ENCODE results near the gene GPRASP1.
"Not testable (repeated sequence)": the region's sequence is repeated elsewhere in the genome, so short reads cannot be mapped to it uniquely, and the experiment has no call there.

GPRASP1 gene

GRCh38 chrX:102651242-102652011, at the start of gene GPRASP1:
Gene GPRASP1, plus strand, starts transcription at chrX:102651483. Its CDS starts 2,431 bp downstream, at chrX:102653914.
- peak; percentile 38 to 50 for DNase-seq

DNA sequence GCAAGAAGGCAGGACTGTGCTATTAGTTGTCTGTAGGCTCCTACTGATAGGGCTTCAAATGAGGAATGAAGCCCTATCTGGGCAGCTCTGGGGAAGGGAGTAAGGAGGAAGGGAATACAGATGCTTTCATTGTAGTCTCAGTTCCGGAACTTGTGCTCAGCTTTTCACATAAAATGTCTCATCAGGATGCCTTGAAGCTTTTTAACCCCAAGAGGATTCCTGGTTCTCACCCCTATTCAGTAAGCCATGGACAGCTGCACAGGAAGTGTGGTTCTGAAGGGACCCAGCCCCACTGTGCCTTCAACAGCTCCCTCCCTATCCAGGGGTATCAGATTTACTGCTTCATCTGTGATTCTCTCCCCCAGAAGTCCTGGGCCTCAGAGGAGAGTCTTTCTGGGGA, 47.0 kb upstream of the GPRASP1 start:
- DNase-seq: no peak

- DNase-seq: no peak
Measured at GRCh38 chrX:102606115-102606514, 45.2 kb upstream of the GPRASP1 start.

DNA sequence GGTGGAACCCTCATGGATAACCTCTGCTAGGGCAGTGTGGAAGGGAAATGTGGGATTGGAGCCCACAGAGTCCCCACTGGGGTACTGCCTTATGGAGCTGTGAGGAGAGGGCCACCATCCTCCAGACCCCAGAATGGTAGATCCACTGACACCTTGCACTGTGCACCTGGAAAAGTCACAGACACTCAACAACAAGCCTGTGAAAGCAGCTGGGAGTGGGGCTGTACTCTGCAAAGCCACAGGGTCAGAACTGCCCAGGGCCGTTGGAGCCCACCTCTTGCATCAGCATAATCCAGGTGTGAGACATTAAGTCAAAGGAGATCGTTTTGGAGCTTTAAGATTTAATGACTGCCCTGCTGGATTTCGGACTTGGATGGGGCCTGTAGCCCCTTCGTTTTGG, 40.4 kb upstream of the GPRASP1 start:
- no peak for DNase-seq

- no peak for DNase-seq
Measured at GRCh38 chrX:102624105-102624504, 27.2 kb upstream of the GPRASP1 start.

DNA sequence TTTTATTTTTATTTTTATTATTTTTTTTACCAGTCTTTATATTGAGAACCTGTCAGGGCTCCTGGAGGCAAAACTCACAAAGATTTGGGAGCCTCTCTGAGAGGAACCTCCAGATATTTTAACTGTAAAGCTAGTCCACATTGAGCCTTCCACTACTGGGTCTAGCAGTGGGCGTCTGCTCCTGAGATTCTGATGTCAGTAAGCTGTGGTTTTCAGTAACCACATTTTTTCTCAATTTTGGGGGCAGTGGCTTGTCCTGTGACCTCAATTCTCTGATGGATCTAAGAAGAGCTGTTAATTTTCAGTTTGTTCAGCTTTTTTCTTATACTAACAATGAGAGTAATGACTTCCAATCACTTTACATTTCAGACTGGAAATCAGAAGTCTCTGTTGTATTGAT, 23.6 kb upstream of the GPRASP1 start:
- DNase-seq: no peak

GRCh38 chrX:102637561-102637960, 13.7 kb upstream of the GPRASP1 start:
- no peak for DNase-seq

DNA sequence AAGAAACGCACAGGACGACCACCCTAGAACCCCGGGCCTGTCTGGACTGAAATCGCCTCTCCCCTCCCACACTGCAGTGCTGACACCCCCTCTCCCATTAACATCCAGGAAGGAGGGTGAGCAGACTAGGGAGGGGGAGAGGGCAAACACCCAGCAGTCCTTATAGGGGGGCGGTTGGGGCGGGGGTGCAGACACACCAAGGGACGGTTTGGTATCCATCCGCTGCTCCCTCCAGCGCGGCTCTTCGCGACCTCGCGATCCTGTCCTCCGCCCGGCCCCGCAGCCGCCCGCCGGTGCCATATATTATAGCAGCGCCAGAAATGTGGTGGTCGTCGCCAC, 411 bp upstream of the GPRASP1 start:
- no peak for DNase-seq

GRCh38 chrX:102652031-102652688, 877 bp downstream of the GPRASP1 start:
- peak; percentile 57 to 60 for DNase-seq

DNA sequence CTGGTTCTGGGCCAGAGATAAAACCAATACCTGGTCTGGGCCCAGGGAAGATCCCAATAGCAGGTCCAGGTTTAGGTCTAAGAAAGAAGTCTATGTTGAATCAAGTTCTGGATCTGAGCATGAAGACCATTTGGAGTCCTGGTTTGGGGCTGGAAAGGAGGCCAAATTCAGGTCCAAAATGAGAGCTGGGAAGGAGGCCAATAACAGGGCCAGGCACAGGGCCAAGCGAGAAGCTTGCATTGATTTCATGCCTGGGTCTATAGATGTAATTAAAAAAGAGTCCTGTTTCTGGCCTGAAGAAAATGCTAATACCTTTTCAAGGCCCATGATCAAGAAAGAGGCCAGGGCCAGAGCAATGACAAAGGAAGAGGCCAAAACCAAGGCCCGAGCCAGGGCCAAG, 3.4 kb downstream of the GPRASP1 start:
- no peak for DNase-seq

DNA sequence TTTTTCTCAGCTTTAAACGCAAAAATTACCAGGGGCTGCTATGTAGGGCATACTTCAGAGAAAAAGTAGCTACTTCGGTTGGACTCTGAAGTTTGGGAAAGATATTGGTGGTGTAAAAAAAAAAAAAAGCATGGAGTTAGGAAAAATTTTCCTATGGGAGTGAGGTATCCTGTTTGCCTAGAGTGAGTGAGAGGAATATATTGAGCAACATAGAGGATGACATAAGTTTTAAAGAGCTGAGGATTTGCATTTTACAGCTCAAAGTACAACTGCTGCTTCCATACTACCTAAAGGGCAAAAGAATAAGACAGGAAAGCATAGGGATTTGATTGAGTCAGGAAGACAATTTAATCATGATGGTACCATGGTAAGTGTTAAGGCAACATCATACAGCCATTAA, 7.3 kb downstream of the GPRASP1 start:
- no peak for DNase-seq

DNA sequence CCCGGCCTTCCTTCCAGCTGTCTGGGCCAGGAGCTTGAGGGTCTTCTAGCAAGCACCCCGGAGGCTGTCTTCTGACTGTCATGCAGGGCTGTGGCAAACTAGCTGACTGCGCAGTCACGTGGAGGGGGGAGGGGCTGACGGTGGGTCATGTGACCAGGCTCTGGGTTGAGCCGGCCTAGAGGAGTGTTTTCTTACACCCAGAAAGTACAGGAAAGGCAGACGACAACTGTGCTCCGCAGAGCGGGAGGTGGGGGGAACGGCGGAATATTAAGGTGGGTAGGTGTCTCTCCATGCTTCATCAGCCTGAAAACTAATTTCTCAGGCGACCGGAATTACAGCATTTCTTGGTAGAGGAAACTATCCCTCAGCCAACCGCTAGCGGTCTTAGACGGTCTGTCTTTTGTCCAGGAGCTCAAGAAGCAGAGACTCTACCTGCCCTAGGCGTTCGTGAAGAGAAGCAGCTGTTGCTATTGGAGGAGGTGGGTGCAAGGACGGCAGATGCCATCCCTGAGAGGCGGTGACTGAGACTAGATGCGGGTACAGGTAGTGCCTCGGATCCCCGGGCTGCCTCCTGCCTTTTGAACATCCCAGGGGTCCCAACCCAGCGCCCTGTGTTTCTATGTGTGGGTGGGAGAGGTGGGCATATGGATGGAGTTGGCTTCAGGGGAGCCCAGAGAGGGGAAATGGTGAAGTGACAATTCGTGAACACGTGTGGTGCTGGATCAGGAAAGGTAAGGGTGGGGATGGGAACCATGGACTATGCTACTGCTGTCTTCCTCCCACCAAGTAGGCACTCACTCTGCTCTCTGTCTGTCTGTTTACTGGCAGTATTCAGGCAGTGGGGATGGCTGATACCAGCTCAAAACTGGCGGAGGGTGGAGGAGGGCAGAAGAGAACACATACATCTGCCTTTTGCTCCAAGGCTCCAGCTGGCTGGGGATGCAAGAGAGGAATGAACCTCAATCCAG, 8.8 kb downstream of the GPRASP1 start:
- DNase-seq: peak; percentile 85 to 87

- not testable (repeated sequence) for DNase-seq
Measured at GRCh38 chrX:102663820-102664219, 12.5 kb downstream of the GPRASP1 start.

GRCh38 chrX:102667034-102667433, 15.8 kb downstream of the GPRASP1 start:
- not testable (repeated sequence) for DNase-seq

- DNase-seq: no peak
Measured at GRCh38 chrX:102669526-102669925, 18.2 kb downstream of the GPRASP1 start.

DNA sequence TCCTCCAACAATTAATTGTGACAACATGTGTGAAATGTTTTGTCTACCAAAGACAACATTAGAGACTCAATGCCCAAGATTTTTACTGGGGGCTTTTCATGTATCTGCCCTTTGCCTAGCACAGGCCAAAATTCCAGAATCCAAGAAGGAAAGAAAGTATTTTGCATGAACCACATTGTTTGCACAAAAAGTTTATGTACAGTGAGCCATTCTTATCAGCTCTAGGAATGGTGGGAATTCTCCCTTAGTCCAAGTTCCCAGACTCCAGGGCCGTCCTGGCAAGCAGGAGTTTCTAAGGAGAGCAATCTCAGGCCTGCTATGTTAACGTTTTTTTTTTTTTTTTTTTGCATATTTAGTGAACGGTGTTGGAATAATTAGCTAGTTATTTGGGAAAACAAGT, 21.6 kb downstream of the GPRASP1 start:
- no peak for DNase-seq

DNA sequence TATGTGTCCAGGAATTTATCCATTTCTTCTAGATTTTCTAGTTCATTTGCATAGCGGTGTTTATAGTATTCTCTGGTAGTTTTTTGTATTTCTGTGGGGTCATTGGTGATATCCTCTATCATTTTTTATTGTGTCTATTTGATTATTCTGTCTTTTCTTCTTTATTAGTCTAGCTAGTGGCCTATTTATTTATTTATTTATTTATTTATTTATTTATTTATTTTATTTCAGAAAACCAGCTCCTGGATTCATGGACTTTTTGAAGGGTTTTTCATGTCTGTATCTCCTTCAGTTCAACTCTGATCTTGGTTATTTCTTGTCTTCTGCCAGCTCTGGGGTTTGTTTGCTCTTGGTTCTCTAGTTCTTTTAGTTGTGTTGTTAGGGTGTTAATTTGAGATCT, 26.2 kb downstream of the GPRASP1 start:
- not testable (repeated sequence) for DNase-seq

- DNase-seq: no peak
Measured at GRCh38 chrX:102684772-102685520, 33.7 kb downstream of the GPRASP1 start.

- no peak for DNase-seq
Measured at GRCh38 chrX:102694749-102695148, 43.5 kb downstream of the GPRASP1 start.

DNA sequence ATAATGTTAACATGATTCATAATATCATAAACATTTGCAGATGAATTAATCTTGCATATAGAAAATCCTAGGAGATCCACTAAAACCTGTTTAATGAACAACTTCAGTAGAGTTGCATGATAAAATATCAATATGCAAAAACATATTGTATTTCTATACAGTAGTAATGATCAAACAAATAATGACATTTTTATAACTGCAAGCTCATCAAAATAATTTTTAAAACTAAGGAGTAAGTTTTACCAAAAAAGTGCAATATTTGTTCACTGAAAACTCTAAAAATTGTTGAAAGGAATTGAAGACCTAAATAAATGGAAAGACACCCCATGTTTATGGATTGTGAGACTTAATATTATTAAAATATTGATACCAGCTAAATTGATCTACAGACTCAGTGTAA, 45.0 kb downstream of the GPRASP1 start:
- no peak for DNase-seq

DNA sequence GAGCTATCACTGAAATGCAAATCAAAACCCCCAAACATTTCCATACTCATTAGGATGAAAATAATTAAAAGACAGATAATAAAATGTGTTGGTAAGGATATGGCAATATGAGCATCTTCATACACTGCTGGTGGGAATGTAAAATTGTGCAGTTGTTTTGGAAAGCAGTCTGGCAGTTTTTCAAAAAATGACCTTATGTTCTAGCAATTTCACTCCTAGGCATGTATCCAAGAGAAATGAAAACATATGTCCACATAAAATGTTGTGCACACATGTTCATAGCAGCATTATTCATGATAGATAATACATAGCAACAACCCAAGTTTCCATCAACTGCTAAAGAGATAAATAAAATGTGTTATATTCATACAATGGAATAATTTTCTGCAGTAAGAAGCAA, 46.2 kb downstream of the GPRASP1 start:
- DNase-seq: no peak

All from activated T-cell treated with anti-CD3 and anti-CD28 coated beads, Interleukin-2, amount 50 U/mL, for 48 hours (primary cell).